HS-5 (cell line): ENCODE data around the gene RGS19.

ENCODE experiments used
- DNase-seq: peaks from one replicate; pipeline ENCODE4 v3.0.0-alpha.2; 2012; ENCODE audit warnings: low read depth

RGS19 gene

GRCh38 chr20:64108731-64109681, 29.7 kb upstream of the RGS19 start:
- DNase-seq, result no peak

- no peak for DNase-seq
Measured at GRCh38 chr20:64107736-64108457, 28.6 kb upstream of the RGS19 start.

DNA sequence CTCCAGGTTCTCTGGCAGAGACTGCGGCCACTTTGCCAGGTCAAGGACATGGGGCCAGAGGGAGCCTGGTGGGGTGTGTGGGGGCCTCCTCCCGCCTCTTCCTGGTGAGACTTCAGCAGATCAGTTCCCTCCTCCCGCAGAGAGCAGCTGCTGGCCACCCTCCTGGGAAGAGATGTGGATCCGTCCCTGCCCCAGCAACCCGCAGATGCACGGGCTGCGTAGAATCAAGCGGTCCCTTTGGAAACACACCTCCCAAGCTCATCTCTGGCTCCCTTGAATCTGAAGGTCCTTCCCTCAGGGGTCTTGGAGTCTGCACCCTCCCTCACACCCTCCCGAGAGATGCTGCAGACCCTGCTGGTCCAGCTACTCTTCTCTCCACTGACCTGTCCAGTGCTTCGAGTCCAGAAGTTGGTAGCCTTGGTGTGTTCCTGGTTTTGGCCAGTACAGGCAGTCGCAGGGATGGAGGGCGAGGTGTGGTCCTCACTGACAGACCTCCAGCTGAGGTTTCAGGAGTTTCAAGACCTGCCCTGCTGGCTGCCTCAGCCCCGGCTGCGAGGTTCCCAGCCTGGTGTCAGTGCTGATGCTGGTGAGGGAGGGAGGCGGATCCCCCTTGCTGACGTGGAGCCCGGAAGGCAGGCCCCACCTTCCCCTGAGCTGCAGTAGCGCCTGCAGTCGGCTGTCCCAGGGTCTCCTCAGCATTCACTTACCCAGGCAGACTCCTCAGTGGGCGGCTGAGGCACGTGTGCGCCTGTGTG, 27.8 kb upstream of the RGS19 start, which contains the start of gene NPBWR2:
TSS of gene NPBWR2 (minus strand) at position 585 of the 755 bp plus-strand sequence. CDS start 734 bp downstream, outside the sequence.
- DNase-seq, result no peak

DNA sequence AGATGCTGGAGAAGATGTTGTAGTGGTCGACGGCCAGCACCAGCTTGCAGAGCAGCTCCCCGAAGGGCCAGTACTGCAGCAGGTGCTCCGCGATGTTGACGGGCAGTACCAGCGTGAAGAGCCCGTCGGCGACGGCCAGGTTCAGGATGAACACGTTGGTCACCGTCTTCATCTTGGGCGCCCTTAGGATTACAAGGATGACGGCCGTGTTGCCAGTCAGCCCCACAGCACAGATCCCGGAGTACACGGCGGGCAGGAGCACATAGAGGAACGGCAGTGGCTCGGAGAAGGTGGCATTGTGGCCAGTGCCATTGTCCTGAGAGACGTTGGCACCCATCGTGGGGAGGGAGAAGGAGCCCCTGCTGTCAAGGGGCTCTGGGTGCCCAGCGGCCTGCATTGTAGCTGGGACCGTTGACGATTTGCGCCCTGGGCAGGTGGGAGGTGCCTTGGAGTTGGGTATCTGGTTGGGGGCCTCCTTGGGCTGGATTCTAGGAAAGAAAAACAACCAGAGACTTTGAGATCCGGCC, 27.2 kb upstream of the RGS19 start:
- DNase-seq, result no peak

DNA sequence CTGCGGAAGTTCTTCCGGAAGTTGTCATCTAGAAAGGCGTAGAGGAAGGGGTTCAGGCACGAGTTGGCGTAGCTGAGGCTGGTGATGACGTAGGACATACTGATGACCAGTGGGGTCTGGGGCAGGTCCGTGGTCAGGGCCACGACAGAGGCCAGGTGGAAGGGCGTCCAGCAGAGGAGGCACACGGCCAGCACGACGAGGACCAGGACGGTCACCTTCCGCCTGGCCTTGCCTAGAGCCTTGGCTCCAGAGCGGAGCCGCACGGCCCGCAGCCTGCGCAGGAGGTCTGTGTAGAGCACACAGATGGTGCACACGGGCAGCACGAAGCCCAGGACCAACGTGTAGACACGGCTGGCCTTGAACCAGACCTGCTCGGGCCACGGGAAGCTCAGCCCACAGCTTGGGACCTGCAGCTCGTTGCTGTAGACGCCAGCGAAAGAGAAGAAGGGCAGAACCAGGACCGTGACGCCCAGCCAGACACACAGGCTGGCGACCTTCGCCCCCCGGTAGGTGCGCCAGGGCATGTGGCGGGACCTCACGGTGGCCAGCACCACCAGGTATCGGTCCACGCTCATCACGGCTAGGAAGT, 26.6 kb upstream of the RGS19 start:
- DNase-seq, result no peak

- no peak for DNase-seq
Measured at GRCh38 chr20:64104667-64105451, 25.5 kb upstream of the RGS19 start.

GRCh38 chr20:64103871-64104666, 24.8 kb upstream of the RGS19 start:
- DNase-seq, result no peak

DNA sequence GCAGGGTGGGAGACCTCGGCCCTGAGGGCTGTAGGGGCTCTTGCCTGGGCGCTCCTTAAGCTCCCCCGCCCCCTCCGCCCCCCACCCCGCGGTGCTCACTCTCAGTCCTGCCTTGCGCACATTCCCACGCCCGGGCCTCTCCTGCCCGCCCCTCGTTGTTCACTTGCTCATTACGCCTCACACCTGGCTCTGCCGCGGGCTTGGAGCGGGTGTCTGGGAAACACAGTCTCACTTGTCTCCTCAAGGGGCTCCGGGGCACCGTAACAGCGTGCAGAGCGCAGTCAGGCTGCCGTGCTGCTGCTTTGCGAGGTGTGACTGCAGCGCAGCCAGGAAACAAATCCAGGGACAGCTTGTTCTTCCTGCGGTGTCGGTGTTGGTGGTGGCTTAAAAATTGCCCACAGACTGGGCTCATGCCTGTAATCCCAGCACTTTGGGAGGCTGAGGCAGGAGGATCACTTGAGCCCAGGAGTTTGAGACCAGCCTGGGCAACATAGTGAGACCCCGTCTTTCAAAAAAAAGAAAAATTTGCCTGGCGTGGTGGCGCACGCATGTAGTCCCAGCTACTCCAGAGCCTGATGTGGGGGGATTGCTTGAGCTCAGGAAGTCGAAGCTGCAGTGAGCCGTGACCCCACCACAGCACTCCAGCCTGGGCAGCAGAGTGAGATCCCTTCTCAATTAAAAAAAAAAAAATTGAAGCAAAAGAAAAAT, 23.5 kb upstream of the RGS19 start:
- DNase-seq, result no peak

- DNase-seq, result no peak
Measured at GRCh38 chr20:64101731-64102621, 22.7 kb upstream of the RGS19 start.

DNA sequence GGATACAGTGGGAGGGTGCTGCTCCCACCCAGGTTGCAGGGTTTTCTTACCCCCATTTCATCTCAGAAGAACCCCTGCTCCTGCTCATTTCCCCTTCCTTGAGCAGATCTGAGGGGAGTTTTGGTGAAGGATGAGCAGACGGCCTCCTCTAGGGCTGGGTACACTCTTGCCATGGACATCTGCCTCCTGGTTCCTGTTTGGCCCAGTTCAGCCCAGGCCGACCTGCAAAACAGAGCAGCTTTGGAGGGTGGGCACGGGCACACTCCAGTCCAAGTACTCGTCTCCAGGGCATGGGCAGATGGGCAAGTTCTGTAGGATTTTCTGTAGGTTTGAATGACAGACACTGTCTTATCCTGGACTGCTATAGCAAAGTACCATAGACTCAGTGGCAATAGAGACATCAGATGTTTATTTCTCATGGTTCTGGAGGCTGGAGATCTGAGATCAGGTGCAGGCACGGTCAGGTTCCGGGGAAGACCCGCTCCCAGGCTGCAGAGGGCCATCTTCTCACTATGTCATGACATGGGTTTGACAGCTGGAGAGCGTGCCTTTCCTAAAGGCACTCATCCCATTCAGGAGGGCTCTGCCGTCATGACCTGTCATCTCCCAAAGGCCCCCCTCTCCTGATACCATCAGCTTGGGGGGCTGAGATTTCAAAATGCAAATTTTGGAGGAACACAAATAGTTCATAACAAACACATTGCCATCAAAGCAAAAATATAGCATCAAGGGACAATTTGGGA, 21.8 kb upstream of the RGS19 start:
- DNase-seq, result no peak

- no peak for DNase-seq
Measured at GRCh38 chr20:64100566-64100888, 21.2 kb upstream of the RGS19 start.

DNA sequence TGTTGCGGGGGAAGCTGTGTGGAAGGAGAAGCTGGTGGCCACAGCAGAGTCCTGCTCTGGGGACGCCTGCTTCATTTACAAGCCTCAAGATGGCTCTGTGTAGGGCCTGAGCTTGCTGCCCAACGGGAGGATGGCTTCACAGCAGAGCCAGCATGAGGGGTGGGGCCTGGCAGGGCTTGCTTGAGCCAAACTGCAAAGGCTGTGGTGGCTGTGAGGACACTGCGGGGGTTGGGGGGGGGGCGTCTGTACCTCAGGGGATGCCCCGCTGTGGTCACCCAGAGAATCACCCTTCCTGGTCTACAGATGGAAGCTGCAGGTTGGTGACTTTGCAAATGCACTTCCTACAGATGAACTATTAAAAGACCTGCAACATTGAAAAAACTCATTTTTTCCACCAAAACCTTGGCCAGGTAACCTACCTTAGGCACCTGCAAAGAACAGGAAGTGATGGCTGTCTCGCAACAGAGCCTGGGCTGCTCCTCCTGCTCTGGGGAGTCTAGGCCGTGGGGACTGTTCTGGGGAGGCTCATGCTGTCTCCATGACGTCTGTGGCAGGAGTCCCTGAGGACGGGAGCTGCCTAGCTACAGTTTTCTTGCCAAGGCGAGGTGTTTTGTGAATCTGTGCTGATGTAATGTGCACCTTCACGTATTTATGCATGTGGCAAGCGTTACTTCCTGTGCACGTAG, 20.7 kb upstream of the RGS19 start:
- no peak for DNase-seq

- DNase-seq, result no peak
Measured at GRCh38 chr20:64099086-64099786, 19.9 kb upstream of the RGS19 start.

DNA sequence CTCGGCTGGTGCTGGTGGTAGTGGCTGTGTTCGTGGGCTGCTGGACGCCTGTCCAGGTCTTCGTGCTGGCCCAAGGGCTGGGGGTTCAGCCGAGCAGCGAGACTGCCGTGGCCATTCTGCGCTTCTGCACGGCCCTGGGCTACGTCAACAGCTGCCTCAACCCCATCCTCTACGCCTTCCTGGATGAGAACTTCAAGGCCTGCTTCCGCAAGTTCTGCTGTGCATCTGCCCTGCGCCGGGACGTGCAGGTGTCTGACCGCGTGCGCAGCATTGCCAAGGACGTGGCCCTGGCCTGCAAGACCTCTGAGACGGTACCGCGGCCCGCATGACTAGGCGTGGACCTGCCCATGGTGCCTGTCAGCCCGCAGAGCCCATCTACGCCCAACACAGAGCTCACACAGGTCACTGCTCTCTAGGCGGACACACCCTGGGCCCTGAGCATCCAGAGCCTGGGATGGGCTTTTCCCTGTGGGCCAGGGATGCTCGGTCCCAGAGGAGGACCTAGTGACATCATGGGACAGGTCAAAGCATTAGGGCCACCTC, 19.2 kb upstream of the RGS19 start:
- DNase-seq, result no peak

DNA sequence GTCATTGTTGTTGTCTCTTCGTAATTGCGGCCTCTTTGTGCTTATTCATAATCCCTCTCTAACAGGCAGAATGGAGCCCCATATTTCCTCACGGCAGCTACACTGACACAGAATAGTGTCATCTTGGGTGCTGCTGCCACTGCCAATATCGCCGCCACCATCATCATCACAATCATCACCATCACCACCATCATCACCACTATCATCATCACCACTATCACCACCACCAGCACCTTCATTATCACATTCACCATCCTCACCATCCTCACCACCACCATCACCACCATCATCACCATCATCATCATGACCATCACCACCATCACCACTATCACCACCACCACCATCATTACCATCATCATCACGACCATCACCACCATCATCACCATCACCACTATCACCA, 17.2 kb upstream of the RGS19 start:
- no peak for DNase-seq

- no peak for DNase-seq
Measured at GRCh38 chr20:64095927-64096326, 16.6 kb upstream of the RGS19 start.
